ENCODE results near the gene LGALS1. TPM values are rescaled to one million over a fixed set of nuclear protein-coding genes. Genes with fewer than 3 reads are reported as not detected.

Gene LGALS1
- 100 to 1,000 TPM in 4 of 6 experiments, 10 to 100 TPM in 2; 34.7 to 267 (median 141) TPM for total RNA-seq
- long read RNA-seq, transcript LGALS1-201 (4 exons, 560 nt), result major isoform, 18 of 19 reads
- long read RNA-seq, partial matches to known transcripts, result 0 of 19 reads
- long read RNA-seq, other reads (novel, unspliced or antisense), result 1 of 19 reads

GRCh38 chr22:37674951-37675929 lies at the start of gene LGALS1:
Gene LGALS1, plus strand, starts transcription at chr22:37675636. Its CDS starts 67 bp downstream, at chr22:37675703.
- Histone ChIP-seq H3K9me3 (no peaks in the 10 kb centered on the region), H3K4me1 (peaks cover 0 to 30% (median 10%) of the 10 kb centered on the region in 4 donors), H3K27ac (peak within 1 kb of the TSS; percentile 56 to 84 (median 84)), H3K27me3 (no peaks in the 10 kb centered on the region), H3K4me3 (peak within 1 kb of the TSS; percentile 41 to 62 (median 58)), H3K36me3 (no peaks in the 10 kb centered on the region)
- intact Hi-C loops (cut with DNase I), result loop anchor here in 1 of 2 donors (10.0 kb wide), 1 partner anchor 50 kb away; no protein-coding TSS in a partner anchor
- ATAC-seq (peak; percentile 69 to 82 (median 76)), DNase-seq (peak; percentile 90 to 95 (median 94))
- 7% methylated on average over 14 of the region's 34 CpGs for WGBS (ENCODE audit: insufficient coverage, low coverage, low lambda C conversion rate, missing lambda C conversion rate)
- TF ChIP-seq, protein P1, sequence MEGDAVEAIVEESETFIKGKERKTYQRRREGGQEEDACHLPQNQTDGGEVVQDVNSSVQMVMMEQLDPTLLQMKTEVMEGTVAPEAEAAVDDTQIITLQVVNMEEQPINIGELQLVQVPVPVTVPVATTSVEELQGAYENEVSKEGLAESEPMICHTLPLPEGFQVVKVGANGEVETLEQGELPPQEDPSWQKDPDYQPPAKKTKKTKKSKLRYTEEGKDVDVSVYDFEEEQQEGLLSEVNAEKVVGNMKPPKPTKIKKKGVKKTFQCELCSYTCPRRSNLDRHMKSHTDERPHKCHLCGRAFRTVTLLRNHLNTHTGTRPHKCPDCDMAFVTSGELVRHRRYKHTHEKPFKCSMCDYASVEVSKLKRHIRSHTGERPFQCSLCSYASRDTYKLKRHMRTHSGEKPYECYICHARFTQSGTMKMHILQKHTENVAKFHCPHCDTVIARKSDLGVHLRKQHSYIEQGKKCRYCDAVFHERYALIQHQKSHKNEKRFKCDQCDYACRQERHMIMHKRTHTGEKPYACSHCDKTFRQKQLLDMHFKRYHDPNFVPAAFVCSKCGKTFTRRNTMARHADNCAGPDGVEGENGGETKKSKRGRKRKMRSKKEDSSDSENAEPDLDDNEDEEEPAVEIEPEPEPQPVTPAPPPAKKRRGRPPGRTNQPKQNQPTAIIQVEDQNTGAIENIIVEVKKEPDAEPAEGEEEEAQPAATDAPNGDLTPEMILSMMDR (IDR thresholded peaks at IDR 0.05), result peak in 2 of 4 donors; percentile 5 to 8
- TF ChIP-seq POLR2A (IDR thresholded peaks at IDR 0.05), result peak; percentile 42

GRCh38 chr22:37625737-37626136 lies 49.7 kb upstream of the LGALS1 start:
- DNase-seq, result no peak
- intact Hi-C loops (cut with DNase I), result loop anchor here in 1 of 2 donors (10.0 kb wide), 1 partner anchor 49 kb away; the partner anchor contains the start of gene LGALS1

GRCh38 chr22:37626144-37626543 lies 49.3 kb upstream of the LGALS1 start:
- Histone ChIP-seq H3K36me3 (peaks cover 0 to 13% (median 6%) of the 10 kb centered on the region in 4 donors), H3K27ac (peak overlapping the region; percentile 53 to 65 (median 57)), H3K4me3 (no peak overlapping the region), H3K4me1 (peaks cover 2 to 34% (median 23%) of the 10 kb centered on the region in 4 donors), H3K27me3 (no peaks in the 10 kb centered on the region), H3K9me3 (no peaks in the 10 kb centered on the region)
- intact Hi-C loops (cut with DNase I), result loop anchor here in 1 of 2 donors (10.0 kb wide), 1 partner anchor 49 kb away; the partner anchor contains the start of gene LGALS1
- peak; percentile 84 to 90 (median 86) for ATAC-seq
- peak; percentile 83 to 94 (median 93) for DNase-seq
- 13% methylated on average over 3 of the region's 11 CpGs for WGBS (ENCODE audit: insufficient coverage, low coverage, low lambda C conversion rate, missing lambda C conversion rate)
- TF ChIP-seq, protein P1 (IDR thresholded peaks at IDR 0.05), result no peak
- TF ChIP-seq POLR2A (IDR thresholded peaks at IDR 0.05), result no peak

More at GRCh38 chr22:37625737-37626136, 49.7 kb upstream of the LGALS1 start:
- Histone ChIP-seq H3K27ac (peak overlapping the region; percentile 53 to 65 (median 57)), H3K4me3 (no peak overlapping the region), H3K27me3 (no peaks in the 10 kb centered on the region), H3K4me1 (peaks cover 2 to 32% (median 21%) of the 10 kb centered on the region in 4 donors), H3K36me3 (peaks cover 0 to 15% (median 7%) of the 10 kb centered on the region in 4 donors), H3K9me3 (no peaks in the 10 kb centered on the region)
- ATAC-seq, result no peak
- TF ChIP-seq, protein P1 (IDR thresholded peaks at IDR 0.05), result no peak
- no peak for TF ChIP-seq POLR2A (IDR thresholded peaks at IDR 0.05)
- WGBS (ENCODE audit: insufficient coverage, low coverage, low lambda C conversion rate, missing lambda C conversion rate), result no CpG with 5 or more reads among the region's 14 CpGs

DNA sequence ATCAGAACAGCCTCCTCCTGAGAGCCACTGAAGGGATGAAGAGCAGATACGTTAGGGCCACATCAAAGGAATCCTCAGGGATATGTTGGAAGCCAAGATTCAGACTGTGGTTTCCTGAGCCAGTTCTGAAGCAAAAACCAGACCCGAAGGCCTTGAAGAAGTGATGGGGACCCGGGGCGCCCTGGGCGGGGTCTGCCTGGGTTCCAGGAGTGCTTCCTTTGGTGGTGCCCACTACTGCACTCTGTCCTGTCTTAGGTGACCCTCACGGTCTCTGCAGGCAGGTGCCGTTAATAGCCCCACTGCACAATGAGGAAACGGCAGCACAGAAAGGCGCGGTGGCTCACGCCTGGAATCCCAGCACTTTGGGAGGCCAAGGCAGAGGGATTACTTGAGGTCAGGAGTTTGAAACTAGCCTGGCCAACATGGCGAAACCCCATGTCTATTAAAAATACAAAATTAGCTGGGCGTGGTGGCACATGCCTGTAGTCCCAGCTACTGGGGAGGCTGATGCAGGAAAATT lies 48.8 kb upstream of the LGALS1 start:
- no peaks in the 10 kb centered on the region for H3K9me3 ChIP-seq
- H3K4me3 ChIP-seq, result no peak overlapping the region
- WGBS (ENCODE audit: insufficient coverage, low coverage, low lambda C conversion rate, missing lambda C conversion rate), result 52% methylated on average over 8 of the region's 13 CpGs
- intact Hi-C loops (cut with DNase I), result loop anchor here in 1 of 2 donors (10.0 kb wide), 1 partner anchor 48 kb away; the partner anchor contains the start of gene LGALS1
- H3K4me1 ChIP-seq, result peaks cover 2 to 39% (median 26%) of the 10 kb centered on the region in 4 donors
- ATAC-seq, result no peak
- H3K36me3 ChIP-seq, result peaks cover 0 to 11% (median 2%) of the 10 kb centered on the region in 4 donors
- DNase-seq, result no peak
- H3K27me3 ChIP-seq, result no peaks in the 10 kb centered on the region
- TF ChIP-seq POLR2A (IDR thresholded peaks at IDR 0.05), result no peak
- TF ChIP-seq, protein P1 (IDR thresholded peaks at IDR 0.05), result no peak
- H3K27ac ChIP-seq, result peak overlapping the region in 2 of 3 donors; percentile 28 to 65

Measured in right lobe of liver (tissue), 6 donors.